A549 (cell line): Measurements from ENCODE around the gene ORC3. TPM values are rescaled to one million over a fixed set of nuclear protein-coding genes. Genes with fewer than 3 reads are reported as not detected.

Experiments
- ATAC-seq, 2 experiments: fragments of 200-7000 bp in 1 of 2; fragments of >200 bp in 1 of 2; cut with Nextera tagmentation in 1 of 2; cut with Tn5 transposase in 1 of 2; 3 replicates each; pipeline versions ENCODE4 v1.8.0 to v1.9.1; 2018 to 2020; ENCODE audit warnings: mild to moderate bottlenecking in 1 of 2, moderate library complexity in 1 of 2
- CTCF ChIA-PET: fragments of 300-600 bp; sonication (Branson Sonifier 250); formaldehyde crosslinking; extraction: SDS; loops from one replicate; lab custom pipeline; 2021; ENCODE audit warnings: antibody characterized with exemption, inconsistent platforms; lab: Yijun Ruan, JAX
- POLR2A ChIA-PET: fragments of 350-600 bp; formaldehyde crosslinking; extraction: SDS; loops from one replicate; lab custom pipeline; 2021; ENCODE audit warnings: antibody characterized with exemption, inconsistent platforms; lab: Yijun Ruan, JAX
- DNase-seq, 2 experiments: peaks; one replicate each; pipeline versions ENCODE4 v3.0.0 to v3.0.0-alpha.2; 2011 to 2016; ENCODE audit warnings: low read depth in 1 of 2, low spot score in 1 of 2
- FAIRE-seq: peaks from 2 replicates; lab custom pipeline; 2011; peaks lifted over from hg19 to GRCh38; lab: Jason Lieb, UNC
- H3K27ac ChIP-seq, 2 experiments: fragments of >200 bp; sonication (Bioruptor Twin); formaldehyde crosslinking; 3 replicates each; pipeline ENCODE4 v1.5.1; 2016 to 2017
- H3K4me1 ChIP-seq: fragments of >200 bp; sonication (Bioruptor Twin); formaldehyde crosslinking; 3 replicates; pipeline ENCODE4 v1.6.1; 2016
- H3K4me2 ChIP-seq: fragments of >200 bp; sonication (Bioruptor Twin); formaldehyde crosslinking; 3 replicates; pipeline ENCODE4 v1.6.1; 2016
- H3K4me3 ChIP-seq: fragments of >200 bp; sonication (Bioruptor Twin); formaldehyde crosslinking; 3 replicates; pipeline ENCODE4 v1.5.1; 2016
- H3K9me3 ChIP-seq: fragments of >200 bp; sonication (Bioruptor Twin); formaldehyde crosslinking; 3 replicates; pipeline ENCODE4 v1.6.1; 2016
- CHD2 ChIP-seq: fragments of 150-350 bp; IDR thresholded peaks from 2 replicates; pipeline ENCODE4 v1.6.1; 2014; ENCODE audit warnings: low read length; ENCODE audit not compliant: partially characterized antibody
- EHMT2 ChIP-seq: fragments of 200-600 bp; sonication (generic); IDR thresholded peaks from 2 replicates; pipeline ENCODE4 v1.6.1; 2016; ENCODE audit warnings: antibody characterized with exemption, low read depth, mild to moderate bottlenecking, moderate library complexity
- ESRRA ChIP-seq: fragments of 150-350 bp; IDR thresholded peaks from 2 replicates; pipeline ENCODE4 v1.6.1; 2014; ENCODE audit warnings: mild to moderate bottlenecking, low read length, borderline replicate concordance
- GATA3 ChIP-seq: IDR thresholded peaks from 2 replicates; pipeline ENCODE4 v1.6.1; 2012; ENCODE audit warnings: borderline replicate concordance
- HEYL ChIP-seq: fragments of 250-450 bp; sonication (Bioruptor Pico); IDR thresholded peaks from 2 replicates; pipeline ENCODE4 v1.8.0; 2021; ENCODE audit warnings: mild to moderate bottlenecking, moderate library complexity
- HOXA7 ChIP-seq: fragments of 250-450 bp; sonication (Bioruptor Pico); IDR thresholded peaks from 2 replicates; pipeline ENCODE4 v1.5.0; 2020; ENCODE audit warnings: mild to moderate bottlenecking, moderate library complexity
- JUN ChIP-seq, 2 experiments: fragments of >200 bp; sonication (Bioruptor Twin); formaldehyde crosslinking; IDR thresholded peaks; 2 replicates in 1 of 2; 3 replicates in 1 of 2; pipeline ENCODE4 v1.6.1; 2016 to 2017
- JUNB ChIP-seq: fragments of >200 bp; sonication (Bioruptor Twin); formaldehyde crosslinking; IDR thresholded peaks from 2 replicates; pipeline ENCODE4 v1.6.1; 2016
- MYC ChIP-seq: IDR thresholded peaks from 2 replicates; pipeline ENCODE4 v1.6.1; 2012; ENCODE audit warnings: mild to moderate bottlenecking, inconsistent platforms, low read length, improper control_type of control experiment, borderline replicate concordance
- NR3C1 ChIP-seq: fragments of >200 bp; sonication (Bioruptor Twin); formaldehyde crosslinking; IDR thresholded peaks from 3 replicates; pipeline ENCODE4 v1.6.1; 2017
- POLR2A ChIP-seq: IDR thresholded peaks from 2 replicates; pipeline ENCODE4 v1.6.1; 2012; ENCODE audit warnings: mild to moderate bottlenecking, low read length
- RAD21 ChIP-seq, 2 experiments: fragments of >200 bp in 1 of 2; sonication (Bioruptor Twin) in 1 of 2; formaldehyde crosslinking in 1 of 2; IDR thresholded peaks in 1 of 2; conservative IDR thresholded peaks in 1 of 2; 2 replicates in 1 of 2; 3 replicates in 1 of 2; pipeline ENCODE4 v1.6.1; 2012 to 2018; ENCODE audit warnings: inconsistent platforms in 1 of 2
- SMC3 ChIP-seq: fragments of >200 bp; sonication (Bioruptor Twin); formaldehyde crosslinking; IDR thresholded peaks from 3 replicates; pipeline ENCODE4 v1.6.1; 2018; ENCODE audit warnings: inconsistent platforms
- SREBF2 ChIP-seq: fragments of 450-650 bp; IDR thresholded peaks from 2 replicates; pipeline ENCODE4 v1.6.1; 2014; ENCODE audit warnings: mild to moderate bottlenecking, moderate library complexity
- TP53 ChIP-seq: fragments of 250-450 bp; sonication (Bioruptor Pico); IDR thresholded peaks from 2 replicates; pipeline ENCODE4 v1.5.0; 2021; ENCODE audit warnings: mild to moderate bottlenecking, moderate library complexity
- ZNF302 ChIP-seq: fragments of 250-450 bp; sonication (Bioruptor Pico); IDR thresholded peaks from 2 replicates; pipeline ENCODE4 v1.9.0; 2021; ENCODE audit warnings: inconsistent platforms, mild to moderate bottlenecking, moderate library complexity
- WGBS: methylation state at CpG from one replicate; pipeline ENCODE4 v1.1.6; 2017; ENCODE audit errors: missing lambda C conversion rate; 5-methylcytosine and 5-hydroxymethylcytosine counted together
- polyA plus RNA-seq, 4 experiments: library from polyadenylated mRNA; depleted of rRNA in 3 of 4; stranded (reverse); fragments of >200 nt; fragmentation: RNase III in 1 of 4; extraction: RNeasy Plus Mini Kit Qiagen cat#74134 plus additional on column Dnase treatment in 1 of 4; gene quantifications; 2 replicates in 3 of 4; 3 replicates in 1 of 4; pipeline ENCODE4 v1.2.3, GENCODE V29; 2011 to 2017
- TF ChIP-seq, protein P1 (sequence below): IDR thresholded peaks from 2 replicates; pipeline ENCODE4 v1.6.1; 2012
- TF ChIP-seq, protein P2 (sequence below): fragments of 150-350 bp; IDR thresholded peaks from 2 replicates; pipeline ENCODE4 v1.6.1; 2014; ENCODE audit warnings: low read depth, mild to moderate bottlenecking, low read length
- TF ChIP-seq, protein P3 (sequence below): fragments of 250-450 bp; sonication (Bioruptor Pico); IDR thresholded peaks from 2 replicates; pipeline ENCODE4 v1.5.0; 2021; ENCODE audit warnings: mild to moderate bottlenecking, moderate library complexity, borderline replicate concordance
- TF ChIP-seq, protein P4 (sequence below): IDR thresholded peaks from 2 replicates; pipeline ENCODE4 v1.6.1; 2012
- TF ChIP-seq, protein P5 (sequence below): fragments of >200 bp; sonication (Bioruptor Twin); formaldehyde crosslinking; IDR thresholded peaks from 3 replicates; pipeline ENCODE4 v1.6.1; 2016

The ORC3 gene
- polyA plus RNA-seq, 2 of the 4 experiments (the other 2 are of a cell fraction): 25.5 to 50.1 TPM

DNA sequence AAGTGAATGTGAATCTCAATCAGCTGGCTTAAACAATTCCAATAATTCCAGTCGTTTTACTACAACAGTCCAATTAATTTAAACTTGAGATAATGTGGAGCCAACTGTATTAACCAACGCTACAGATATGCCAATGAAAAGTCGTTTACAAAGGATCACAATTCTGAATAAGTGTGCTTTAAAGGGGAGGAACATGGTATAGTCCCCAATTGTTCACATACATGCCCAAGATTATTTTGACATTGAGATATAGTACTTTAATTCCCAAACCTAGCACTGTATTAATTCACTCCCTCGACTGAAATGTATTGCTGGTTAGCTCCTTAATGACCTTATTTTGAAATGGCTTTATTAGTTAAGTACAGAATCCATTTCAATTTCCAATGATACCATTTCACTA is 109.6 kb downstream of the ORC3 start (continued):
- no peak for TF ChIP-seq ZNF302 (CRISPR knock-in tag)
- no peak for TF ChIP-seq SREBF2

DNA sequence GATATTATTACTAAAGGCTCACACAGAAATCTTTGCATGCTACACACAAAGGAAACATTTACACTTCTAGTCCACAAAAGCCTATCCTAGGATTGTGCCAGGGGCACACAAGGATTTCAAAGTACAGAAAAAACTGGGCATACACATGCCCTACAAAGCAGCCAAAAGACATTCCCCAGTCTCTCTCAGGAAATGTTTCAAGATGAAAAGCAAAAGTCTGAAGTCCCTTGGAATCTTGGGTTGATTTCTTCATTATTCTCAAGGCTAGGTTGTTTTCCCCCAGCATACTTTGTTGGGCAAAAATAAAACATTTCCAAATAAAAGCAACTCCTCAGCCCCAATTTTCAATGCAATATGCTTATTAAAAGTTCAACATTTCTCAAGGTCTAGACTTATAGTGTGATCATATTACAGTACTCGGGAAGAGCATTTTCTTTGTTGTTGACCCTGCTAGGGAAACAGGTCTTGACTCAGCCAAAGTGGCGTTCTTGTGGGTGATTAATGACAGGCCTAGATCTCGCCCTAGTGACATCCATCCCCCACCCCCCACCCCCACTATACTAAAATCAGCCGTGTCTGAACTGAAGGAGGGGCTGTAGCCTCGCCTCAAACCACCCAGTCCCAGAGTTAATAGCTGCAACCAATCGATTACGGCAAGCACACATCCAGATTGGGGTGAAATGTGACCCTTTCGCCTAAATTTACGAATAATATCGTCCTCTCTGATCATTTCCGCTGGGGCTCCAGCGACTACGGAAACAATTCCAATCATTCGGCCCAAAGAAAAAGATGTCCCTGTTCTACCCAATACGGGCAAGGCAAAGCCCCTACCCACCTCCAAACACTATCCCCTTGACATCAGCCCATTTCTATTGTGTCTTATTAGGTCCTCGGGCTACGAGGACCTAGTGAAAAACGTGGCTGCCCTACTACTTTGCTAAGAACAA is 110.7 kb downstream of the ORC3 start:
- ATAC-seq (peak; percentile 12 to 15; a peak in 4 of 6 replicates), DNase-seq (peak; percentile 44 to 63), FAIRE-seq (no peak)
- Histone ChIP-seq H3K4me2 (peak overlapping the region; percentile 92), H3K9me3 (no peaks in the 10 kb centered on the region), H3K27ac (peak overlapping the region; percentile 94 to 100), H3K4me3 (peak overlapping the region; percentile 80), H3K4me1 (peaks cover 48% of the 10 kb centered on the region)
- POLR2A ChIA-PET: interaction anchor here (0.6 to 1.0 kb wide), 2 partner anchors 9 to 29 kb away, joined by 4 to 5 read pairs; no protein-coding TSS in a partner anchor
- TF ChIP-seq CHD2 (peak; percentile 32), RAD21 (conservative IDR thresholded peaks at IDR 0.05 in 1 of 2, IDR thresholded peaks at IDR 0.05 in 1 of 2) (0 out of 5 replicates have a peak, but pooled peaks of 1 of the 2 experiments have one; percentile 26), POLR2A (no peak), GATA3 (peak; percentile 15; the same call in 1 of the 2 replicates)
- TF ChIP-seq, protein P1, sequence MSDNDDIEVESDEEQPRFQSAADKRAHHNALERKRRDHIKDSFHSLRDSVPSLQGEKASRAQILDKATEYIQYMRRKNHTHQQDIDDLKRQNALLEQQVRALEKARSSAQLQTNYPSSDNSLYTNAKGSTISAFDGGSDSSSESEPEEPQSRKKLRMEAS: peak; percentile 18; the same call in 1 of the 2 replicates
- CTCF ChIA-PET: interaction anchor here (0.6 to 1.8 kb wide), 3 partner anchors 13 to 132 kb away, joined by 5 to 8 read pairs (median 5); no protein-coding TSS in a partner anchor
- WGBS: 2% methylated on average over 16 of the region's 18 CpGs

DNA sequence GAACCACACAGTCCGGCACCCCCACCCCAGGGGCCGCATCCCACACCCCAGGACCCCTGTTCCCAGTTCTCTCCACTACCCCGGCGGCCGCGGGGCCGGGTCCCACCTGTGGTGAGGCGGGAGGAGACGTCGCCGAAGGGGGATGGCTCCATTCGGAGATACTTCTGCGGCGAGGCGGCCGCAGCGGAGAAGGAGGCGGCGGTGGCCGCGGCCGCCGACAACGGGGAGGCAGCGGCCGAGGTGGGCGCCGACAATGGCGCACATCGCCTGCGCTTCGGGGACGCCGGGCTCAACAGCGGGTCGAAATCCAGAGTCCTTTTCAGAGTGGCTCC is 111.4 kb downstream of the ORC3 start:
- Histone ChIP-seq H3K4me2 (peak overlapping the region; percentile 92), H3K4me3 (peak overlapping the region; percentile 80), H3K9me3 (no peaks in the 10 kb centered on the region), H3K27ac (peak overlapping the region; percentile 94 to 100), H3K4me1 (peaks cover 48% of the 10 kb centered on the region)
- peak; percentile 11 to 30; a peak in 4 of 6 replicates for ATAC-seq
- no peak for DNase-seq
- FAIRE-seq: no peak
- TF ChIP-seq ZNF302 (CRISPR knock-in tag) (no peak), ESRRA (no peak), JUNB (no peak), NR3C1 (no peak), HEYL (no peak), EHMT2 (no peak), MYC (no peak), HOXA7 (CRISPR knock-in tag) (no peak)
- TF ChIP-seq, protein P2, sequence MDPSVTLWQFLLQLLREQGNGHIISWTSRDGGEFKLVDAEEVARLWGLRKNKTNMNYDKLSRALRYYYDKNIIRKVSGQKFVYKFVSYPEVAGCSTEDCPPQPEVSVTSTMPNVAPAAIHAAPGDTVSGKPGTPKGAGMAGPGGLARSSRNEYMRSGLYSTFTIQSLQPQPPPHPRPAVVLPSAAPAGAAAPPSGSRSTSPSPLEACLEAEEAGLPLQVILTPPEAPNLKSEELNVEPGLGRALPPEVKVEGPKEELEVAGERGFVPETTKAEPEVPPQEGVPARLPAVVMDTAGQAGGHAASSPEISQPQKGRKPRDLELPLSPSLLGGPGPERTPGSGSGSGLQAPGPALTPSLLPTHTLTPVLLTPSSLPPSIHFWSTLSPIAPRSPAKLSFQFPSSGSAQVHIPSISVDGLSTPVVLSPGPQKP: no peak
- ChIA-PET CTCF (interaction anchor here (0.6 to 1.8 kb wide), 3 partner anchors 13 to 131 kb away, joined by 5 to 8 read pairs (median 5); no protein-coding TSS in a partner anchor), POLR2A (interaction anchor here (1.0 to 1.8 kb wide), 4 partner anchors 18 to 88 kb away, joined by 5 to 14 read pairs (median 6); no protein-coding TSS in a partner anchor)
- WGBS: 20% methylated on average over 2 of the region's 36 CpGs

DNA sequence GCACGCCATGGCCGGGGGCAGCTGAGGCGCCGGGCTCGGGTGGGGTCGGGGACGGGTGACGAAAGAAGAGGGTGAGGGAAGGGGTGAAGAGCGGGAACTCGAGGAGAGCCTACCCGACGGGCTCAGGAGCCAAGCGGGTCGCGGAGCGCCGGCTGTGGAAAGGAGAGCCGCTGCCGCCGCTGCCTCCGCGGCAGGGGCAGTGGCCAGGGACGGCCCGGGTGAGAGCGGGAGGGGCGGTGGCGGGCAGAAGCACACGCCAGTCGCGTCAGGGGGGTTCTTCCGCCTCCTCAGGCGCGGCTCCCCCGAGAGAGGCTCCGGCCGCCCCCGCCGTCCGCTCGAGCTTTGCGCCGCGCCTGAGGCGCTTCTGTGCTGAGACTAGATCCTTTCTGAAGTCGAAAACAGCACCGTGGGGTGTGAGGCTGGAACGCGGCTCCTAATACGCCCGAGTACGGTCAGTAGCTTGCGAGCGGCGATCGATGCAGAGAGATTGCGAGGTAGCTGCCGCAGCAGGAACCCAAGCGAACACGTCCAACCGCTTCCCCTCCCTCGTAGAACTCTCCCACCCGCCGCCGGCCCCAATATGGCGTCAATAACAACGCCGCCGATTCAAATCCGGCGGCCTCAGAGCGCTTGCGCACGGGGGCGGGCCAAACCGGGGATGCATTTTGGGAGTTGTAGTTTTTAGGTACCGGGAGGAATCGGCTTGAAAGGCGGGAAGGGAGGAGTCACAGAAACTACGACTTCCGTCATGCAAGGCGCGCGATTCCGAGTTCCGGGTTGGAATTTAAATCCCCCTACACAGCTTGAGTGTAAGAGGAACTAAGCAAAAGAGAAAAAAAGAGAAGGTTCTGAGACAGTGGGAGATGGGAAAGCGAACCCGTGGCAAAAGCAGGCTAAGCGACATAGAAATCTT is 112.0 kb downstream of the ORC3 start, which contains the start of gene AKIRIN2:
Gene AKIRIN2 (minus strand): TSS at position 558 of the 913 bp plus-strand sequence. CDS start 549 bp downstream, at position 9.
- H3K9me3 ChIP-seq: no peaks in the 10 kb centered on the region
- ChIA-PET POLR2A (interaction anchor here (0.8 to 2.0 kb wide), 8 partner anchors 13 to 112 kb away, joined by 3 to 14 read pairs (median 6); partner anchors contain the start of genes ORC3 and RARS2), CTCF (interaction anchor here (1.8 kb wide), 1 partner anchor 130 kb away, joined by 8 read pairs; no protein-coding TSS in a partner anchor)
- peak within 1 kb of the TSS; percentile 92 for H3K4me2 ChIP-seq
- ATAC-seq: peak; percentile 72 to 85
- H3K27ac ChIP-seq: peak within 1 kb of the TSS; percentile 94 to 100
- WGBS: 3% methylated on average over 20 of the region's 88 CpGs
- peaks cover 53% of the 10 kb centered on the region for H3K4me1 ChIP-seq
- DNase-seq: peak; percentile 67 to 98
- FAIRE-seq: no peak
- H3K4me3 ChIP-seq: peak within 1 kb of the TSS; percentile 80
- TF ChIP-seq SMC3 (no peak), TP53 (CRISPR knock-in tag) (no peak), JUN (IDR thresholded peaks at IDR 0.05) (peak; percentile 55 to 79; a peak in 4 of 5 replicates)
- TF ChIP-seq, protein P3, sequence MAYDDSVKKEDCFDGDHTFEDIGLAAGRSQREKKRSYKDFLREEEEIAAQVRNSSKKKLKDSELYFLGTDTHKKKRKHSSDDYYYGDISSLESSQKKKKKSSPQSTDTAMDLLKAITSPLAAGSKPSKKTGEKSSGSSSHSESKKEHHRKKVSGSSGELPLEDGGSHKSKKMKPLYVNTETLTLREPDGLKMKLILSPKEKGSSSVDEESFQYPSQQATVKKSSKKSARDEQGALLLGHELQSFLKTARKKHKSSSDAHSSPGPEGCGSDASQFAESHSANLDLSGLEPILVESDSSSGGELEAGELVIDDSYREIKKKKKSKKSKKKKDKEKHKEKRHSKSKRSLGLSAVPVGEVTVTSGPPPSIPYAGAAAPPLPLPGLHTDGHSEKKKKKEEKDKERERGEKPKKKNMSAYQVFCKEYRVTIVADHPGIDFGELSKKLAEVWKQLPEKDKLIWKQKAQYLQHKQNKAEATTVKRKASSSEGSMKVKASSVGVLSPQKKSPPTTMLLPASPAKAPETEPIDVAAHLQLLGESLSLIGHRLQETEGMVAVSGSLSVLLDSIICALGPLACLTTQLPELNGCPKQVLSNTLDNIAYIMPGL (CRISPR knock-in tag): no peak
- TF ChIP-seq, protein P4, sequence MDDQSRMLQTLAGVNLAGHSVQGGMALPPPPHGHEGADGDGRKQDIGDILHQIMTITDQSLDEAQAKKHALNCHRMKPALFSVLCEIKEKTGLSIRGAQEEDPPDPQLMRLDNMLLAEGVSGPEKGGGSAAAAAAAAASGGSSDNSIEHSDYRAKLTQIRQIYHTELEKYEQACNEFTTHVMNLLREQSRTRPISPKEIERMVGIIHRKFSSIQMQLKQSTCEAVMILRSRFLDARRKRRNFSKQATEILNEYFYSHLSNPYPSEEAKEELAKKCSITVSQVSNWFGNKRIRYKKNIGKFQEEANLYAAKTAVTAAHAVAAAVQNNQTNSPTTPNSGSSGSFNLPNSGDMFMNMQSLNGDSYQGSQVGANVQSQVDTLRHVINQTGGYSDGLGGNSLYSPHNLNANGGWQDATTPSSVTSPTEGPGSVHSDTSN: peak; percentile 52; the same call in 1 of the 2 replicates
- TF ChIP-seq, protein P5, sequence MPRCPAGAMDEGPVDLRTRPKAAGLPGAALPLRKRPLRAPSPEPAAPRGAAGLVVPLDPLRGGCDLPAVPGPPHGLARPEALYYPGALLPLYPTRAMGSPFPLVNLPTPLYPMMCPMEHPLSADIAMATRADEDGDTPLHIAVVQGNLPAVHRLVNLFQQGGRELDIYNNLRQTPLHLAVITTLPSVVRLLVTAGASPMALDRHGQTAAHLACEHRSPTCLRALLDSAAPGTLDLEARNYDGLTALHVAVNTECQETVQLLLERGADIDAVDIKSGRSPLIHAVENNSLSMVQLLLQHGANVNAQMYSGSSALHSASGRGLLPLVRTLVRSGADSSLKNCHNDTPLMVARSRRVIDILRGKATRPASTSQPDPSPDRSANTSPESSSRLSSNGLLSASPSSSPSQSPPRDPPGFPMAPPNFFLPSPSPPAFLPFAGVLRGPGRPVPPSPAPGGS: peak; percentile 71; the same call in 1 of the 3 replicates
- TF ChIP-seq, protein P1: peak; percentile 60
